H1 (cell line): Measurements from ENCODE around the gene INPP5A. TPM values are rescaled to one million over a fixed set of nuclear protein-coding genes. Genes with fewer than 3 reads are reported as not detected.

Experiments used
- GABPA ChIP-seq: IDR thresholded peaks from 2 replicates; pipeline ENCODE4 v1.6.1; 2011; ENCODE audit warnings: mild to moderate bottlenecking, low read length, moderate library complexity, borderline replicate concordance; ENCODE audit not compliant: insufficient read depth
- SIRT6 ChIP-seq: IDR thresholded peaks from one replicate; pipeline ENCODE4 v1.7.1; 2012; ENCODE audit warnings: low read length, inconsistent platforms
- polyA plus RNA-seq, 7 experiments: library from polyadenylated mRNA; depleted of rRNA in 3 of 7; stranded (reverse) in 5 of 7; unstranded in 2 of 7; fragments of >200 nt in 5 of 7; fragments of 200-250 nt in 2 of 7; gene quantifications; 1 replicate in 5 of 7; 2 replicates in 1 of 7; 4 replicates in 1 of 7; pipeline versions ENCODE4 v1.2.1 to v1.2.3, GENCODE V29; 2011 to 2013; ENCODE audit warnings: missing spikeins in 2 of 7, mixed read lengths in 2 of 7
- total RNA-seq: library from RNA; stranded (reverse); fragmentation: NEBNext Ultra II Directional; extraction: Animal tissue kit (Norgen Biotek cat#: 25700); gene quantifications from 2 replicates; pipeline ENCODE4 v1.2.1, GENCODE V29; 2021

INPP5A gene
- total and polyA plus RNA-seq, 2 of the 8 experiments (the other 6 are each of a cell fraction or from before 2014, with no cell fraction given), result 19.7 to 27.5 TPM

- TF ChIP-seq SIRT6, result no peak
- TF ChIP-seq GABPA, result no peak
Measured at GRCh38 chr10:132632091-132632561, 94.5 kb downstream of the INPP5A start (continued).
